HAP-1 (cell line): ENCODE results near the gene LRRC4B.
A peak's percentile ranks its signal among the peaks of the same experiment; 100 is the strongest.
"Not testable (repeated sequence)": the region's sequence is repeated elsewhere in the genome, so short reads cannot be mapped to it uniquely, and the experiment has no call there.

Experiments
- DNase-seq, 2 experiments: peaks; one replicate each; pipeline ENCODE4 v3.0.0-alpha.2; 2016 to 2020; ENCODE audit warnings: low spot score in 2 of 2
- H3K27me3 ChIP-seq: fragments of 250-450 bp; sonication (Bioruptor Pico); 2 replicates; pipeline ENCODE4 v1.5.1; 2020; ENCODE audit warnings: low read depth, mild to moderate bottlenecking, moderate library complexity
- H3K36me3 ChIP-seq: fragments of 250-450 bp; sonication (Bioruptor Pico); replicated peaks from 2 replicates; pipeline ENCODE4 v1.5.1; 2020; ENCODE audit warnings: mild to moderate bottlenecking
- H3K4me1 ChIP-seq: fragments of 250-450 bp; sonication (Bioruptor Pico); 2 replicates; pipeline ENCODE4 v1.5.1; 2020; ENCODE audit warnings: mild to moderate bottlenecking
- H3K4me3 ChIP-seq: fragments of 250-450 bp; sonication (Bioruptor Pico); 2 replicates; pipeline ENCODE4 v1.5.1; 2020; ENCODE audit warnings: mild to moderate bottlenecking, moderate library complexity
- H3K9me3 ChIP-seq: fragments of 250-450 bp; sonication (Bioruptor Pico); 2 replicates; pipeline ENCODE4 v1.5.1; 2020; ENCODE audit warnings: mild to moderate bottlenecking, moderate library complexity
- in situ Hi-C: fragments of 300-500 bp; cut with MboI; formaldehyde crosslinking; loops from 3 replicates; pipeline ENCODE4 v1.14.3; 2020; ENCODE audit warnings: low sequenced_read_pairs, inconsistent platforms, mixed read lengths

LRRC4B gene

DNA sequence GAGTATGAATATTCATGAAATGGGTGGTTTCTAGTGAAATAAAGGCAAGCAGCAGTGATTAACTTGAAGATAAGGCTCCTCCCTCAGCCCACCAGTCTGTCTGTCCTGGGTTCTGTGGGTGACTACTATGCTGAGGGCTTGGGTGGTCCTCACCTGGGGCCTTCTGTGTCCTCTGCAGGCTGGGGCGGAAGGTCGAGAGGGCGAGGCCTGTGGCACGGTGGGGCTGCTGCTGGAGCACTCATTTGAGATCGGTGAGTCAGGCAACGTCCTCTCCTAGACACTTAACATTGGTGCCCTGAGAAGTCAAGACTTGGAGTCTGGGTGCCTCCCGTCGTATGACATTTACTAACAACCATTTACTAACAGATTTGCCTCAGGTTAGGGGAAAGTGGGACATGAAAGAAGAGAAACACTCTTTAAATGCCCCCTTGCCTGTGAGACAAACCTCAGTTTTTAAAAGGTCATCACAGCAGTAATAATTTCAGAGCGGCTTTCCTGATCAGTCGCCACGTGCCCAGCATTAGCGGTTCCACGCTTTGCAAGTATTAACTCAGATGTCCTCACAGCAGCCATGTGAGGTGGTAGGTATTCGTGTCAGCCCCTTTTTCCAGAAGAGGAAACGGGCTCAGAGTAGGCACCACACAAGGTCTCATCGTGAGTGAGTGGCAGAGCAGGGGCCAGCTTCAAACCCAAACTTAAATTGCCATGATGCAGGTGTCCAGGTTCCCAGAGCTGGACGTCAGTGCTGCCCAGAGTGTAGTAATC, 90.3 kb downstream of the LRRC4B start:
- no peaks in the 10 kb centered on the region; the same call in 1 of the 2 replicates for H3K36me3 ChIP-seq
- in situ Hi-C loops, result no loop called here
- no peaks in the 10 kb centered on the region for H3K9me3 ChIP-seq
- H3K4me1 ChIP-seq, result 0 out of 2 replicates have a peak, but pooled peaks cover 4% of the 10 kb centered on the region
- H3K27me3 ChIP-seq, result no peaks in the 10 kb centered on the region
- no peak for DNase-seq
- H3K4me3 ChIP-seq, result no peak overlapping the region; the same call in 1 of the 2 replicates

DNA sequence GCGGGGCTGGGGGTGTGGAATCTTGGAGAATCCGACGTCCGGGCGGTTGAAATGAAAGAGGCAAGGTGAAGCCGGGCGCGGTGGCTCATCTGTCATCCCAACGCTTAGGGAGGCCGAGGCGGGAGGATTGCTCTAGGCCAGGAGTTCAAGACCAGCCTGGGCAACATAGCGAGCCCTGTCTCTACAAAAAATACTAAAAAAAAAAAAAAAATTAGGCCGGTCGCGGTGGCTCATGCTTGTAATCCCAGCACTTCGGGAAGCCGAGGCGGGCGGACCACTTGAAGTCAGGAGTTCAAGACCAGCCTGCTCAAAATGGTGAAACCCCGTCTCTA, 91.4 kb downstream of the LRRC4B start:
- in situ Hi-C loops, result no loop called here
- H3K4me3 ChIP-seq, result peak overlapping the region; percentile 49
- H3K27me3 ChIP-seq, result no peaks in the 10 kb centered on the region
- DNase-seq, result no peak
- no peaks in the 10 kb centered on the region for H3K9me3 ChIP-seq
- H3K4me1 ChIP-seq, result 0 out of 2 replicates have a peak, but pooled peaks cover 4% of the 10 kb centered on the region
- no peaks in the 10 kb centered on the region; the same call in 1 of the 2 replicates for H3K36me3 ChIP-seq

DNA sequence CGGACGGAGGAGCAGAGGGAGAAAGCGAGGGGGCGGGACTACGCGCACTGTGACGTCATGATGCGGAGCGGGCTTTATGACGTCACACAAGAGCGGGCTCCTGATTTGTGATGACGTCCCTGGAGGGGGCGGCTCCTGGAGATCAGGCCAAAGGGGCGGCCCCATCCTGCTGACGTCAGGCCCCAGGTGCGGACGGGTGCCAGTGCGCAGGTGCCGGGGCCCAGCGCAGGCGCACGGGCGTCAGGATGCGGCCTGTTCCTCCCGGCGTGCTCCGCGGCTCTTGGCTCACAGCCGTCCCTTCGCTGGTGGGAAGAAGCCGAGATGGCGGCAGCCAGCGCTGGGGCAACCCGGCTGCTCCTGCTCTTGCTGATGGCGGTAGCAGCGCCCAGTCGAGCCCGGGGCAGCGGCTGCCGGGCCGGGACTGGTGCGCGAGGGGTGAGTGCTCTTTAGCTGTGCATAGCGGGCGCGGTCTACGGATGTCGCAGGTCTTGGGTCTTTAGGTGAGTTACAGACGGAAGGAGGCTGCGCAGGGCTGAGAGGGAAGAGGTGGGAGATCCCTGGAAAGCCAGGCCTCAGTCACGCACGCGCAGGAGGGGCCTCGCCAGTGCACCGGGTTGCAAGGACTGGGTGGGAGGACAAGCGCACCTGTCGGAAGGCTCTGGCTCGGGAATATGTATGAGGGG, 91.9 kb downstream of the LRRC4B start, which contains the start of the genes EMC10 and GARIN5A:
Gene EMC10, plus strand, starts transcription at position 284 of the 683 bp plus-strand sequence. Its CDS starts 38 bp downstream, at position 322.
Gene GARIN5A, minus strand, starts transcription at position 625 of the 683 bp plus-strand sequence. Its CDS starts 460 bp downstream, at position 165.
- peak within 1 kb of the TSS; percentile 49 for H3K4me3 ChIP-seq
- no peaks in the 10 kb centered on the region; the same call in 1 of the 2 replicates for H3K36me3 ChIP-seq
- DNase-seq, result peak; percentile 75 to 92
- 0 out of 2 replicates have a peak, but pooled peaks cover 4% of the 10 kb centered on the region for H3K4me1 ChIP-seq
- in situ Hi-C loops, result no loop called here
- H3K27me3 ChIP-seq, result no peaks in the 10 kb centered on the region
- H3K9me3 ChIP-seq, result no peaks in the 10 kb centered on the region

DNA sequence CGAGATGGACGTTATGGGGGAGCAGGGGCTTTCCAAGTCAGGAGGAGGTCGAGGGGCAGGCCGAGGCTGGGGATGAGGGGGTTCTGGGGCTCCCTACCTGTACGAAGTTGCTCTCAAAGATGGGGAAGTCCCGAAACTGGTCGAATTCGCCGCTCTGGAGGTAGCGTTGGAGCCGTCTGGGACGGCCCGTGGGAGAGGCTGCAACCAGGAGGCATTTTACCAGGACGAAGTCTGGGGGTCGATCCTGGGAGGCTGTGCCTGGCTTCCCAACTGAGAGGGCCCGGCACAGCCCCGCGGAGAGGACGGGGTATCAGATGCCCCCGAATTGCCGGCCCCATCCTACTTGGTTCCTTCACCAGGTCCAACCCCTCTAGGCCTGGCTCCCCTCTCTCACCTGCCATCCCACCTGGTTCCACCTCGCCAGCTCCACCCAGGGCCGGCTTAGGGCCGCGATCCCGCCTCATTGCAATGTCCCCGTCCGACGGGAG, 92.5 kb downstream of the LRRC4B start:
- Histone ChIP-seq H3K9me3 (no peaks in the 10 kb centered on the region), H3K4me1 (0 out of 2 replicates have a peak, but pooled peaks cover 4% of the 10 kb centered on the region), H3K36me3 (no peaks in the 10 kb centered on the region; the same call in 1 of the 2 replicates), H3K27me3 (no peaks in the 10 kb centered on the region), H3K4me3 (no peak overlapping the region)
- no peak for DNase-seq
- in situ Hi-C loops, result no loop called here

DNA sequence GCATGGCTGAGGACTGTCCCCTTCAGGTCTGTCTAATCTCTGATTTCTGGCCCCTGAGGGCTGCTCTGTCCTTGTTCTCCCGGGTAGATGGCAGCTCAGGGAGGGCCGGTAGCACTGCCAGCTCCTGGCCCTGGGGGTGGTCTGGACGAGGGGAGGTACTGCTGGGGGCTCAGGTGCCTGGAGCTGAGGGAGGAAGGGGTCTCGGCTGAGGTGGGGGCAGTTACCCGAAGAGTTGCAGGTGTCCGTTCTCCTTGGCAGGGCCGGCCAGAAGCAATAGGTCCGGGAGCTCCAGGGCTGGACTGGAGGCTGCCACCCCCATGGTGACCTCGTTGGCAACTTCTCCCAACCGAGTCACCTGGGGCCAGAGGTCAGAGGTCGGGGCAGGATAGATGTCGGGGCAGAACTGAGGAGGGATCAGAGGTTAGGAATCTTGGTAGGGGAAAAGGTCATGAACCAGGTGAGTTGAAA, 93.1 kb downstream of the LRRC4B start:
- H3K9me3 ChIP-seq, result no peaks in the 10 kb centered on the region
- no peak overlapping the region for H3K4me3 ChIP-seq
- H3K4me1 ChIP-seq, result 0 out of 2 replicates have a peak, but pooled peaks cover 4% of the 10 kb centered on the region
- H3K27me3 ChIP-seq, result no peaks in the 10 kb centered on the region
- in situ Hi-C loops, result no loop called here
- no peak for DNase-seq
- no peaks in the 10 kb centered on the region; the same call in 1 of the 2 replicates for H3K36me3 ChIP-seq

DNA sequence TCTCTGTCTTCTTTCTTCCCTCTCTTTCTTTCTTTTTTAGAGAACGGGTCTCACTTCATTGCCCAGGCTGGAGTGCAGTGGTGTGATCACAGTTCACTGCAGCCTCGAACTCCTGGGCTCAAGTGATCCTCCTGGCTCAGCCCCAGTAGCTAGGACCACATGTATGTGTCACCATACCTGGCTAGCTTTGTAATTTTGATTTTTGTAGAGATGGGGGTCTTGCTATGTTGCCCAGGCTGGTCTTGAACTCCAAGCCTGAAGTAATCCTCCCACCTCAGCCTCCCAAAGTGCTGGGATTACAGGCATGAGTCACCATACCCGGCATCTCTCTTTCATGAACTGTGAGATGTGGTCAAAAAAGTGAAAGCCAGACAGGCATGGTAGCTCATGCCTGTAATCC, 94.9 kb downstream of the LRRC4B start:
- DNase-seq, H3K36me3 ChIP-seq, H3K4me3 ChIP-seq, in situ Hi-C loops, H3K9me3 ChIP-seq, H3K27me3 ChIP-seq, H3K4me1 ChIP-seq: not testable (repeated sequence)

DNA sequence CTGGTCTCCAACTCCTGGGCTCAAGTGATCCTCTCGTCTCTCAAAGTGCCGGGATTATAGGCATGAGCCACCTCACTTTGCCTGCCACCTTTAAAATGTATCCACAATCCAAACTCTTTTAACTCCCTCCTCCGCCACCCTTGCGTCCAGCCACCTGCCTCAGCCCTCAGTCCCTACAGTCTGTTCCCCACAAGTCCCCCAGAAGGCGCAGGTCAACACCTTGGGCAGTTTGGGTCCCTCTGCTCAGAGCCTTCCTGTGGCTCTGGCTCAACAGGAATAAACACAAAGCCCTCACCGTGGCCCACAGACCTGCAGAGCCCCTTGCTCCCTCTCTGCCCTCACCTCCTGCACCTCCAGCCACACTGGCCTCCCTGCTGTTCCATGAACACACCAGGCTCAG, 99.4 kb downstream of the LRRC4B start:
- Histone ChIP-seq H3K4me3 (no peak overlapping the region), H3K36me3 (no peaks in the 10 kb centered on the region), H3K9me3 (no peaks in the 10 kb centered on the region), H3K4me1 (no peaks in the 10 kb centered on the region), H3K27me3 (0 out of 2 replicates have a peak, but pooled peaks cover 3% of the 10 kb centered on the region)
- in situ Hi-C loops, result no loop called here
- no peak for DNase-seq

DNA sequence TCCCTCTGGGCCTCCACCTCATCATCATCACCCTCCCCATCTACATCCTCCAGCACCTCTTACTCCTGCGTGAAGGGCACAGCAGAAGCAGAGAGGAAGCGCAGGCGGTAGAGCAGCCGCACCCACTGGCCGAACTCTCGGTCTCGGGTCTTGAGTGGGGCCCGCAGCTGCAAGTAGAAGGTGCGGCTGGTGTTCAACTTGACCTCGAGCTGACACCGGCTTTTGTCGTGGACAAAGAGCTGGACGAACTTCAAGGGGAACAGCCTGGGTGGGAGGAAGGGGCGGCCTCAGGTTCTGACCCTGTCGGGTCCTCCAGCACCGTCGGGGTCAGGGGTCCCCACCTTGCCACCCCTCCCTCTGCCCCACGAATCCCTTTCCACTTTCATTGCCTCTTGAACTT, 100.7 kb downstream of the LRRC4B start:
- Histone ChIP-seq H3K27me3 (0 out of 2 replicates have a peak, but pooled peaks cover 3% of the 10 kb centered on the region), H3K36me3 (no peaks in the 10 kb centered on the region), H3K9me3 (no peaks in the 10 kb centered on the region), H3K4me1 (no peaks in the 10 kb centered on the region), H3K4me3 (no peak overlapping the region)
- in situ Hi-C loops, result no loop called here
- no peak for DNase-seq
